ES-I3 (cell line): ENCODE measurements around the gene NCAM1.

ENCODE experiments used
- H3K36me3 ChIP-seq: 2 replicates; pipeline ENCODE4 v1.6.1; 2013; ENCODE audit warnings: mild to moderate bottlenecking, low read length, control low read depth, moderate library complexity; ENCODE audit not compliant: insufficient read depth
- H3K4me1 ChIP-seq: 2 replicates; pipeline ENCODE4 v1.6.1; 2013; ENCODE audit warnings: mild to moderate bottlenecking, control low read depth, low read length; ENCODE audit not compliant: insufficient read depth
- H3K9ac ChIP-seq: 2 replicates; pipeline ENCODE4 v1.6.1; 2013; ENCODE audit warnings: low read depth, mild to moderate bottlenecking, low read length, moderate library complexity
- H3K9me3 ChIP-seq: 2 replicates; pipeline ENCODE4 v1.6.1; 2013; ENCODE audit warnings: mild to moderate bottlenecking, low read length, moderate library complexity; ENCODE audit not compliant: control insufficient read depth, insufficient read depth

The NCAM1 gene

DNA sequence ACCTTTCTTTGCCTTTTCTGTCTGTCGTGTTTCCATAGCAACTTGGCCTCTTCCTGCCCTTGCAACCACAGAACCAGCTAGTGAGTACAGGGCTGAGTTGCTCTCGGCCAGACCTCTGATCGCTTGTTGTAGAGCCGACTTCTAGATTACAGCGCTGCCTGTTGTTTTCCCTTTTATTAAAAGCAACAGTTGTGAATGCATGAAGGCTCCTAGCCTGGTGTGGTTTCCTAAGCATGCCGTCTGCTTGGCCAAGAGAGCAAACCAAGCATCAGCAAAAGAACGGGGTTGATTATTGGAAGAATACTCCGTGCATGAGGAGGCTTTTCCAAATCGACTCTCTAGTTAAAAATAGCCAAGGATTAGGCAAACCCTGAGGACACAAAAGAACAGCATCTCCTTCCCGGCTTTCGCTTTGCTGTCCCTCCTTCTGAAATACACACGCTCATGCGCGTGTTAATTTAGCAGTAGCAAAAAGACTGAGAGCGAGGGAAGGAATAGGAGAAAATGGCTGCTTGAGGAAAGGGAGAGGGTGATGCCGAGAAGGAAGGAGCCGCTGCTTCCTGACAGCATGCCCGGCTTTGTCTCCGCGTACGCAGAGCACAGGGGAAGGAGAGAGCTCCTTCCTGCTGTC lies 281.7 kb downstream of the NCAM1 start:
- Histone ChIP-seq H3K36me3 (no peaks in the 10 kb centered on the region), H3K4me1 (no peaks in the 10 kb centered on the region), H3K9me3 (no peaks in the 10 kb centered on the region), H3K9ac (no peak overlapping the region)

GRCh38 chr11:113243696-113244095 lies 282.5 kb downstream of the NCAM1 start:
- H3K9ac ChIP-seq = no peak overlapping the region
- no peaks in the 10 kb centered on the region for H3K4me1 ChIP-seq
- no peaks in the 10 kb centered on the region for H3K9me3 ChIP-seq
- H3K36me3 ChIP-seq = no peaks in the 10 kb centered on the region

GRCh38 chr11:113245216-113245615 lies 284.0 kb downstream of the NCAM1 start:
- H3K36me3 ChIP-seq = no peaks in the 10 kb centered on the region
- no peaks in the 10 kb centered on the region for H3K4me1 ChIP-seq
- H3K9me3 ChIP-seq = no peaks in the 10 kb centered on the region
- H3K9ac ChIP-seq = no peak overlapping the region

GRCh38 chr11:113247221-113247620 lies 286.0 kb downstream of the NCAM1 start:
- no peaks in the 10 kb centered on the region for H3K36me3 ChIP-seq
- no peak overlapping the region for H3K9ac ChIP-seq
- H3K4me1 ChIP-seq = no peaks in the 10 kb centered on the region
- H3K9me3 ChIP-seq = no peaks in the 10 kb centered on the region

DNA sequence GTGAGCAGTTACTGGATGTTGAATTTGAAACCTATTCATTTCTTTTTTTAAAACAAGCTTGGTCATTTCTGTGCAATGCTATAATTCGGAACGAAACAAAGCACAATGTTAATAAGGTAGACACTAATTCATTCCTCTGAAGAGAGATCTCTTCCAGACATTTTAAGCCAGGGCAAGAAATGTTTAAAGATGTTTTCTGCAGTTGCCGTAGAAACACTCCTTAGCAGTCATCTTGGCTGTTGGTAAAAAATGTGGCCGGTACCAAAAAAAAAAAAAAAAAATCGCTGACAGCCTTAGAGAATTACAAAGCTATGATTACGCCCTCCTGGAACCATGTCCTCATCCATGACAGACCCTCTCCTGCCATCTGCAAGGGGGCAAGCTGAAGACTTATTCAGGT lies 286.7 kb downstream of the NCAM1 start:
- H3K9me3 ChIP-seq = no peaks in the 10 kb centered on the region
- no peak overlapping the region for H3K9ac ChIP-seq
- H3K4me1 ChIP-seq = no peaks in the 10 kb centered on the region

DNA sequence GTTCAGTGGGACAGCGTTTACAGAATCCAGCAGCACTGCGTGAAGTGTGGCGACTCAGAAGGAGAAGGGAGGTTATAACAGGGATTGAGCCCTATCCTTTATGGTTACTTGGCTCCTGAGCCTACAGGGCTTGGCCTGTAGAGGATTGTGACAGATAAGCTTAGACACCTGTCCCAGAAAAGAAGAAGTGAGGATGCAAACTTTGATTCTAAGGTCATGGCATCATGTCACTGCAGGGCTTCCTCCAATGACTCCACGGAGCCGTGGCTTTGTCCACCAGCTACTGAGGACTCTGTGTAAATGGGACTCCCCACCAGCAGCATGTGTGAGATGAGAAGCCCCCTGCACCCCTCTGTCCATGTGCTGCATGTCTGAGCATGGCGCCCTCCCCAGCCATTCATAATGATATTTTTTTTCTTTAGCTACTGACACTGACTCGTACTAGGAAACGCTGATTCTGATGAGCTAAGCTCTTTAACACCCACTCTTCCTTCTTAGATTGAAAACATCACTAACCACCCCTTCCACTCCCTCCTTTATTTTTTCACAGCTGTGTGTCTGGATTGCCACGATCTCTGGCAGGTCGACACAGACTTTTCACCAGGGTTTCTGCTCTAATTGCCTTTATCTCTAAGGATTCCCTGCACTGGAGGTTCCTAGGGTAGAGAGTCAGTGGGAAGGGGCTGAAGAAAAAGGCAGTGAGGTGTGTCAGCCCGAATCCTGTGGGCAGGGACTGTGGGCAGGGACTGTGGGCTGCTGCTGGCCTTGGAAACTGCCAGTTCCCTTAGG lies 287.7 kb downstream of the NCAM1 start:
- H3K36me3 ChIP-seq = no peaks in the 10 kb centered on the region
- no peaks in the 10 kb centered on the region for H3K9me3 ChIP-seq
- no peaks in the 10 kb centered on the region for H3K4me1 ChIP-seq
- H3K9ac ChIP-seq = no peak overlapping the region

More for the DNA sequence above, 286.7 kb downstream of the NCAM1 start:
- H3K36me3 ChIP-seq = no peaks in the 10 kb centered on the region

GRCh38 chr11:113249491-113249763 lies 288.2 kb downstream of the NCAM1 start:
- Histone ChIP-seq H3K4me1 (no peaks in the 10 kb centered on the region), H3K36me3 (no peaks in the 10 kb centered on the region), H3K9ac (no peak overlapping the region), H3K9me3 (no peaks in the 10 kb centered on the region)

GRCh38 chr11:113249786-113250185 lies 288.6 kb downstream of the NCAM1 start:
- no peaks in the 10 kb centered on the region for H3K9me3 ChIP-seq
- H3K36me3 ChIP-seq = no peaks in the 10 kb centered on the region
- H3K9ac ChIP-seq = no peak overlapping the region
- no peaks in the 10 kb centered on the region for H3K4me1 ChIP-seq

- Histone ChIP-seq H3K36me3 (no peaks in the 10 kb centered on the region), H3K9ac (no peak overlapping the region), H3K9me3 (no peaks in the 10 kb centered on the region), H3K4me1 (no peaks in the 10 kb centered on the region)
Observed at GRCh38 chr11:113251281-113251680, 290.1 kb downstream of the NCAM1 start.

DNA sequence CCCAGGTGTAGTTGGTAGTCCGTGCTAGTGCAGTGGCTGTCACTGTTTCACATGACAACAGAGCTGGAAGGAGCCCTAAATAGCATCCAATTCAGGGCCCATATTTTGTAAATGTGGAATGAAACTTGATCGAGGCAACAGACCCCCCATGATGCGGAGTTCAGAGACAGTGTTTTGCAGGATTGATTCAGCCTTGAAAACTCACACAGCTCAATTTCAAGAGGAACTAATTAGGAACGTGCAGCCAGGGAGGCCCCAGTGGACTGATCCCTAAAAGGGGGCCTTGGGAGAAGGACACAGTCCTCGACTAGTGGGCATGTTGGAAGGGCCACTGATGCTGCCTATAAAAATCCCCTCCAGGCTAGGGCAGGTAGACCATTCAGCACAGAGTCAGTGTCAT lies 292.2 kb downstream of the NCAM1 start:
- H3K36me3 ChIP-seq = no peaks in the 10 kb centered on the region
- H3K9me3 ChIP-seq = no peaks in the 10 kb centered on the region
- H3K9ac ChIP-seq = no peak overlapping the region; the same call in 1 of the 2 replicates
- no peaks in the 10 kb centered on the region for H3K4me1 ChIP-seq

DNA sequence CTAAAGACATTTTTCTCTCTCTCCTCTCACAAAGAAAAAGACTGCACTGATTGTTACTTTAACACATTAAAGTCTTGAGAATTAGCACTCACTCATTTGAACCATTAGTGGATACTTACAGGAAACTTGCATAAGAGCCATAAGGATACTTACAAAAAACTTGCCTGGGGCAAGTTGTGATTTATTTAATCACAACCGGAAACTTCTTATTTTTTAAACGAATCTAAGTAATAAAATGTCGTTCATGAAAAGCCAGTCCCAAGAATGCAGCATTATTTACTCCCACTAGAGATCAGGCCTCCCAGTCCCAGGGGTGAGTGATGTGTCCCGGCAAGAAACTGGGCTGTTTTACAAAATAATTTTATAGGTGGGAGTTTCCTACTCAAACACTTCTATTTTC lies 293.9 kb downstream of the NCAM1 start:
- H3K4me1 ChIP-seq = no peaks in the 10 kb centered on the region
- H3K9ac ChIP-seq = no peak overlapping the region
- H3K36me3 ChIP-seq = no peaks in the 10 kb centered on the region
- H3K9me3 ChIP-seq = no peaks in the 10 kb centered on the region

GRCh38 chr11:113255741-113256140 lies 294.5 kb downstream of the NCAM1 start:
- Histone ChIP-seq H3K4me1 (no peaks in the 10 kb centered on the region), H3K36me3 (no peaks in the 10 kb centered on the region), H3K9me3 (no peaks in the 10 kb centered on the region), H3K9ac (no peak overlapping the region)

DNA sequence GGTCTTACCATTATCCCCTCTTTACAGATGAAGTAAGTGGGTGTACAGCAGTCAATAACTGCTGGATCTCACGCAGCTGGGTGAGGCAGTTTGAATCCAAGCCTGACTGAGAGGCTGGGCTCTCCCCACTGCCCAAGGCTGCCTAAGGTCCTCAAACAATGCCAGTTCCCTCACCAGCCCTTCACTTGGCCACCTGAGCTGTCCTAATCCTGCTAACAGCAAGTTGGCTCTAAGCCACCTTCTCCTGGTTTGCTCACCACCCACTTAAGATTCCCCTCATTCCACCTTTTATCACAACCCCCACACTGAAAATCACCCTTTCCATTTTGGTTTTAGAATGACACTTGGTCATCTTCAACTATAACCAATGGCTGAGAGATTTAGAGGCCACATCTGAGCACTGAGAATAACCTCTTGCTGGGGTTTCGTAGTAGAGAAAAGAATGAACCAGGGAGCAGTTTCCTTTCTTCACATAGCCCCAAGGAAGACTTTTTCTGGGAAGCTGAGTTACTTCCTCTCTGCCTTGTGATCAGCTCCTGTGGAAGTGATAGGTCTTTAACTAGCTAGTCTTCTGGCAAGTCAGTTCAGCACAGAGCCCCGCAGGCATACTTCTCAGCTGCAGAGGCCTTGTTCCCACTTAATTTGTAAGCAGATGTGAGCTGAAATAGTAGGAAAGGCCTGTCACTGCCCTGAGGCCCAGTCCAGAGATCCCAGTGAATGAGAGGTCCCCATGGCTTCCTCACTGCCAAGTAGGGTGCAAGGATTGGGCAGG lies 295.4 kb downstream of the NCAM1 start:
- no peaks in the 10 kb centered on the region for H3K4me1 ChIP-seq
- no peaks in the 10 kb centered on the region for H3K36me3 ChIP-seq
- no peaks in the 10 kb centered on the region for H3K9me3 ChIP-seq
- H3K9ac ChIP-seq = no peak overlapping the region

DNA sequence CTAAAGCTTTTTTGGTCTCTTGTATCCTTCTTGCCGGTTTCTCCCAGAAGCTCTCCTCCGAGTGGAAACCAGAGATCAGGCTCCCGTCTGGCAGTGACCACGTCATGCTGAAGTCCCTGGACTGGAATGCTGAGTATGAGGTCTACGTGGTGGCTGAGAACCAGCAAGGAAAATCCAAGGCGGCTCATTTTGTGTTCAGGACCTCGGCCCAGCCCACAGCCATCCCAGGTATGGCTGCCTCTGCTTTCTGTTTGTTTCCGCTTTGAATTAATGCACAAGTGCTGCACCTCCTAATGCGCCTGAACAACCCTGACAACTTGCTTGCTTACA lies 298.8 kb downstream of the NCAM1 start:
- Histone ChIP-seq H3K4me1 (no peaks in the 10 kb centered on the region), H3K36me3 (no peaks in the 10 kb centered on the region), H3K9ac (no peak overlapping the region), H3K9me3 (no peaks in the 10 kb centered on the region)

GRCh38 chr11:113260541-113260940 lies 299.3 kb downstream of the NCAM1 start:
- Histone ChIP-seq H3K36me3 (no peaks in the 10 kb centered on the region), H3K9me3 (no peaks in the 10 kb centered on the region), H3K4me1 (no peaks in the 10 kb centered on the region), H3K9ac (no peak overlapping the region)
